Naive thymus-derived CD8-positive, alpha-beta T cell (primary cell): ENCODE measurements around the gene APPBP2. TPM values are rescaled to one million over a fixed set of nuclear protein-coding genes. Genes with fewer than 3 reads are reported as not detected.
A peak's percentile ranks its signal among the peaks of the same experiment; 100 is the strongest.
"Not testable (repeated sequence)": the region's sequence is repeated elsewhere in the genome, so short reads cannot be mapped to it uniquely, and the experiment has no call there.

Experiments
- ATAC-seq, 2 donors: fragments of 150-1000 bp; cut with Tn5 transposase in 1 of 2; sonication (Bioruptor Pico), chemical (Tn5 transposase) in 1 of 2; 1 replicate in 1 of 2; 2 replicates in 1 of 2; pipeline ENCODE4 v1.10.0; 2021; ENCODE audit warnings: mild to moderate bottlenecking in 2 of 2, moderate library complexity in 2 of 2
- POLR2A ChIA-PET: fragments of 350-600 bp; sonication (Branson Sonifier 250); formaldehyde crosslinking; loops from one replicate; lab custom pipeline; 2021; ENCODE audit warnings: antibody characterized with exemption; lab: Charles Lee
- DNase-seq, 10 donors: peaks; one replicate each; pipeline versions ENCODE4 v3.0.0 to v3.0.0-alpha.2; 2020 to 2022
- H3K27ac Mint-ChIP-seq, 10 donors: one replicate each; pipeline ENCODE4 v1.8.0; 2020 to 2022; ENCODE audit warnings: mild to moderate bottlenecking in 10 of 10, mixed read lengths in 10 of 10, moderate library complexity in 4 of 10, inconsistent platforms in 1 of 10
- H3K27me3 Mint-ChIP-seq, 5 donors: one replicate each; pipeline ENCODE4 v1.8.0; 2021 to 2022; ENCODE audit warnings: mixed read lengths in 5 of 5
- H3K36me3 Mint-ChIP-seq, 3 donors: one replicate each; pipeline ENCODE4 v1.8.0; 2020 to 2022; ENCODE audit warnings: mixed read lengths in 3 of 3, mild to moderate bottlenecking in 2 of 3, inconsistent platforms in 1 of 3
- H3K4me1 Mint-ChIP-seq, 4 donors: one replicate each; pipeline ENCODE4 v1.8.0; 2021 to 2022; ENCODE audit warnings: mixed read lengths in 4 of 4
- H3K4me3 Mint-ChIP-seq, 10 donors: one replicate each; pipeline ENCODE4 v1.8.0; 2020 to 2022; ENCODE audit warnings: mild to moderate bottlenecking in 10 of 10, mixed read lengths in 10 of 10, moderate library complexity in 6 of 10, inconsistent platforms in 1 of 10
- H3K9me3 Mint-ChIP-seq, 9 donors: one replicate each; pipeline ENCODE4 v1.8.0; 2020 to 2022; ENCODE audit warnings: mixed read lengths in 9 of 9, mild to moderate bottlenecking in 3 of 9, inconsistent platforms in 1 of 9, moderate library complexity in 1 of 9
- polyA plus RNA-seq, 3 donors: library from polyadenylated mRNA; unstranded; fragments of 300-500 nt; fragmentation: Illumina TruSeq; gene quantifications; one replicate each; pipeline ENCODE4 v1.2.3, GENCODE V29; 2021
- total RNA-seq, 8 experiments: library from RNA in 2 of 8; stranded (reverse) in 2 of 8; gene quantifications; one replicate each; pipeline ENCODE4 v1.2.3 and lab custom pipeline; 2021 to 2026

Gene APPBP2
- total and polyA plus RNA-seq, 5 experiments from 2014 or later = 22.8 to 53.1 (median 30.9) TPM

DNA sequence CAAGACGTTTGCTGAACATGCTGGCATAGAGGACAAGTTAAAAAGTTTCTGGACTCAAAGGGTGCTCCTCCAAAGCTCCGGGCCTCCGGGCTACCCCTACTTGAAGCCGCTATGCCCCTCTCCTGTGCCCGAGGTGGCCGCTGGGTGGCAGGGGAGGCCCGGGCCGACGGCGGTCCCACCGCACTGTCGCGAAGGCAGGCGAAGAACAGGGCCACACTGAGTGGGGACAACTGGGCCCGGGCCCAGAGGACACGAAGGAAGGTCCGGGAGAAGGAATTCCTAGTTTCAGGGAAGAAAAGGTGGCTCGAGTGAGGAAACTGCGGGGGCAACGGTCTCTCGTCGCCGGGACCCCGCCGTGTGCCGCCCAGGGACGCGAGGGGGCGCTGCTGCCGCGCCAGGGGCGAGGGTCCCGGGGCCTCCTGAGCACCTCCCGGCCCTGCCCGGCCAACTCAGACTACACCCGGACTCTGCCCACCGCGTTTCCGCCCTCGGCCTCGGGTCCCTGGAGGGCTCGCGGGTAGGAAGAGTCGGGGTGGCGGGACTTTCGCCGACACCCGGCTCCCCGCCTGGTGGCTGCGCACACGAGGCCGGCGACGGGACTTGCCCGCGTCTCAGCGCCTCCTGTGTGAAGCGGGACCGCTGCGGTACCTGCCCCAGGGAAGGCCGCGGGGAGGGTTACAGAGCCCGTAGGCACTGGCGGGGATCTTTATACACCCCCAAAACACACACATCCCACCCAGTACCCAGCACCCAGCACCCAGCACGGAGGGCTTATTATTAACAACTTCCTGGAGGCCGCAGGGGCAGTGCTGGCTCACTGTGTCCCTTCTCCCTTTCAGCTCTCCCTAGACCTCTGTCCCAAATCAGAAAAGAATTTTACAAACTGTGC, 104.5 kb downstream of the APPBP2 start:
- POLR2A ChIA-PET = no interaction called here
- Mint-ChIP-seq H3K4me3 (peak overlapping the region; percentile 74 to 90 (median 84)), H3K36me3 (no peaks in the 10 kb centered on the region), H3K27ac (peak overlapping the region; percentile 72 to 93 (median 86)), H3K27me3 (no peaks in the 10 kb centered on the region), H3K9me3 (no peaks in the 10 kb centered on the region), H3K4me1 (peaks cover 5 to 9% (median 7%) of the 10 kb centered on the region in 4 donors)
- DNase-seq (peak; percentile 47 to 83 (median 69)), ATAC-seq (peak; percentile 95)

DNA sequence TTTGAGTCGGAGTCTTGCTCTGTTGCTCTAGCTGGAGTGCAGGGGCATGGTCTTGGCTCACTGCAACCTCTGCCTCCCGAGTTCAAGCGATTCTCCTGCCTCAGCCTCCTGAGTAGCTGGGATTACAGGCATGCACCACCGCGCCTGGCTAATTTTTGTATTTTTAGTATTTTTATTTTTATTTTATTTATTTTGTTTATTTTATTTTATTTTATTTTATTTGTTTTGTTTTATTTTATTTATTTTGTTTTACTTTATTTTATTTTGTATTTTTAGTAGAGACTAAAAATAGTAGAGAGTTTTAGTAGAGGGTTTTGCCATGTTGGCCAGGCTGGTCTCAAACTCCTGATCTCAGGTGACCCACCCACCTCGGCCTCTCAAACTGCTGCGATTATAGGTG, 106.2 kb downstream of the APPBP2 start:
- H3K9me3 Mint-ChIP-seq, H3K4me1 Mint-ChIP-seq, ATAC-seq, H3K36me3 Mint-ChIP-seq, H3K27me3 Mint-ChIP-seq, H3K4me3 Mint-ChIP-seq, POLR2A ChIA-PET, DNase-seq, H3K27ac Mint-ChIP-seq: not testable (repeated sequence)

DNA sequence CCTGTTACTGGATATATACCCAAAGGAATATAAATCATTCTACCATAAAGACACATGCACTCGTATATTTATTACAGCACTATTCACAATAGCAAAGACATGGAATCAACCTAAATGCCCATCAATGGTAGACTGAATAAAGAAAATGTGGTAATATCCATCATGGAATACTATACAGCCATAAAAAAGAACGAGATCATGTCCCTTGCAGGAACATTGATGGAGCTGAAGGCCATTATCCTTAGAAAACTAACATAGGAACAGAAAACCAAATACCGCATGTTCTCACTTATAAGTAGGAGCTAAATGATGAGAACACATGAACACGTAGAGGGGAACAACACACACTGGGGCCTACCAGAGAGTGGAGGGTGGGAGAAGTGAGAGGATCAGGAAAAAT, 107.0 kb downstream of the APPBP2 start:
- ATAC-seq, H3K27me3 Mint-ChIP-seq, H3K27ac Mint-ChIP-seq, H3K9me3 Mint-ChIP-seq, H3K36me3 Mint-ChIP-seq, H3K4me1 Mint-ChIP-seq, DNase-seq: not testable (repeated sequence)
- H3K4me3 Mint-ChIP-seq = peak overlapping the region in 1 of 10 donors; percentile 13
- POLR2A ChIA-PET = interaction anchor here (1.0 kb wide), 1 partner anchor 27 kb away, joined by 3 read pairs; no protein-coding TSS in a partner anchor

- POLR2A ChIA-PET = no interaction called here
- no peak for ATAC-seq
- no peak for DNase-seq
- H3K27ac Mint-ChIP-seq = no peak overlapping the region
- H3K36me3 Mint-ChIP-seq = no peaks in the 10 kb centered on the region
- H3K4me3 Mint-ChIP-seq = no peak overlapping the region
- H3K4me1 Mint-ChIP-seq = peaks cover 5 to 7% (median 5%) of the 10 kb centered on the region in 4 donors
- H3K9me3 Mint-ChIP-seq = no peaks in the 10 kb centered on the region
- no peaks in the 10 kb centered on the region for H3K27me3 Mint-ChIP-seq
Measured at GRCh38 chr17:60416368-60416925, 109.6 kb downstream of the APPBP2 start.

GRCh38 chr17:60415146-60415545, 110.9 kb downstream of the APPBP2 start:
- peaks cover 0 to 2% (median under 1%) of the 10 kb centered on the region in 4 donors for H3K4me1 Mint-ChIP-seq

GRCh38 chr17:60412701-60413100, 113.3 kb downstream of the APPBP2 start:
- POLR2A ChIA-PET = no interaction called here
- Mint-ChIP-seq H3K36me3 (no peaks in the 10 kb centered on the region), H3K9me3 (no peaks in the 10 kb centered on the region), H3K27ac (peak overlapping the region in 1 of 10 donors; percentile 17), H3K4me3 (no peak overlapping the region), H3K4me1 (no peaks in the 10 kb centered on the region), H3K27me3 (peaks cover 0 to 4% (median 0%) of the 10 kb centered on the region in 5 donors)
- ATAC-seq (no peak), DNase-seq (no peak)

More at GRCh38 chr17:60415146-60415545, 110.9 kb downstream of the APPBP2 start:
- peaks cover 0 to 2% (median 0%) of the 10 kb centered on the region in 5 donors for H3K27me3 Mint-ChIP-seq
- no peak overlapping the region for H3K4me3 Mint-ChIP-seq
- H3K27ac Mint-ChIP-seq = no peak overlapping the region
- DNase-seq (no peak), ATAC-seq (no peak)
- no peaks in the 10 kb centered on the region for H3K9me3 Mint-ChIP-seq
- POLR2A ChIA-PET = no interaction called here
- no peaks in the 10 kb centered on the region for H3K36me3 Mint-ChIP-seq

- ATAC-seq (no peak), DNase-seq (no peak)
- no peaks in the 10 kb centered on the region for H3K4me1 Mint-ChIP-seq
- POLR2A ChIA-PET = no interaction called here
- no peaks in the 10 kb centered on the region for H3K36me3 Mint-ChIP-seq
- H3K9me3 Mint-ChIP-seq = no peaks in the 10 kb centered on the region
- H3K4me3 Mint-ChIP-seq = no peak overlapping the region
- H3K27ac Mint-ChIP-seq = no peak overlapping the region
- peaks cover 0 to 10% (median 0%) of the 10 kb centered on the region in 5 donors for H3K27me3 Mint-ChIP-seq
Measured at GRCh38 chr17:60410001-60410400, 116.0 kb downstream of the APPBP2 start.

DNA sequence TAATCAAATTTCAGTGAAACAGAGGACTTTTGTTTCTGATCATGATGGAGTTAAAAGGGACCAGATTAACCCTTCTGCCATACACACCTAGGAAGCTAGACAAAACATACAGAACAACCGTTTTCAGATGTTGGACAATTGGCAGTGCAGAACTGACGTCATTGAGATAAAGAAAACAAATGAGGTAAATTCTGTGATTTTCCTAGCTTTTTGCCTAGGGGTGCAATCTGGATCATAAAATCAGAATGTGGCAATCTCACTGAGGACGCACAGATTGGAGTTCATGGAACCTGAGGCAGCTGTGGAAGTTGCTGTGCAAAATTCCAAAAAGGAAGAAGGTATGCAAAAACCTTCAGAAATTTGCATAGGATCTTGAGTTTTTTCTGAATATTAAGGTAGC, 119.2 kb downstream of the APPBP2 start:
- ATAC-seq = no peak
- H3K36me3 Mint-ChIP-seq = no peaks in the 10 kb centered on the region

GRCh38 chr17:60403962-60404361, 122.1 kb downstream of the APPBP2 start:
- H3K4me3 Mint-ChIP-seq = no peak overlapping the region
- H3K4me1 Mint-ChIP-seq = peaks cover 0 to 7% (median 1%) of the 10 kb centered on the region in 4 donors
- POLR2A ChIA-PET = no interaction called here
- H3K9me3 Mint-ChIP-seq = no peaks in the 10 kb centered on the region
- no peak for DNase-seq
- H3K27ac Mint-ChIP-seq = peak overlapping the region in 1 of 10 donors; percentile 29
- ATAC-seq = no peak
- no peaks in the 10 kb centered on the region for H3K36me3 Mint-ChIP-seq
- peaks cover 0 to 10% (median 0%) of the 10 kb centered on the region in 5 donors for H3K27me3 Mint-ChIP-seq

More for the DNA sequence above, 119.2 kb downstream of the APPBP2 start:
- DNase-seq = no peak
- no peak overlapping the region for H3K4me3 Mint-ChIP-seq
- peaks cover 0 to 10% (median 0%) of the 10 kb centered on the region in 5 donors for H3K27me3 Mint-ChIP-seq
- no peaks in the 10 kb centered on the region for H3K4me1 Mint-ChIP-seq
- H3K9me3 Mint-ChIP-seq = no peaks in the 10 kb centered on the region
- POLR2A ChIA-PET = no interaction called here
- no peak overlapping the region for H3K27ac Mint-ChIP-seq

- no peaks in the 10 kb centered on the region for H3K9me3 Mint-ChIP-seq
- H3K4me3 Mint-ChIP-seq = no peak overlapping the region
- ATAC-seq (no peak), DNase-seq (no peak)
- H3K27ac Mint-ChIP-seq = peak overlapping the region in 1 of 10 donors; percentile 25
- H3K27me3 Mint-ChIP-seq = peaks cover 0 to 10% (median 0%) of the 10 kb centered on the region in 5 donors
- peaks cover 1 to 12% (median 5%) of the 10 kb centered on the region in 4 donors for H3K4me1 Mint-ChIP-seq
- POLR2A ChIA-PET = no interaction called here
- no peaks in the 10 kb centered on the region for H3K36me3 Mint-ChIP-seq
Measured at GRCh38 chr17:60403523-60403810, 122.6 kb downstream of the APPBP2 start.

DNA sequence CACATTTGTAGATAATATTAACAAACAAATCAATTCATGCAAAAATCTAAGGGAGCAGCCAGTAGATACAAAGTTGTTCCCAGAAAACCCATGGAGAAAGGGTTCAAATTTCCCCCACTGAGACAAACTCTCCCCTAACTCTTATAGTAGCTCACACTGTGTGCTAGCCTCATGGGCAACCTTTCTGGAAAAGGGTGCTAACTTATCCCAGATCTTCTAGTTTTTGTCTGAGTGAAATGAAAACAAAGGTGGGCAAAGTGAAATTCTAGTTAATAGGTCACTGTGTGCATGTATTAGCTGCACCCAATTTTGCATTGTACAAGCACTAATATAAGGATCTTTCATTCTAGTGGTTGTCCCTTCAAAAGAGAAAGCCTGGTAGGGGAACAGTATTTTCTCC, 124.2 kb downstream of the APPBP2 start:
- POLR2A ChIA-PET = interaction anchor here (0.8 kb wide), 1 partner anchor 9 kb away, joined by 3 read pairs; no protein-coding TSS in a partner anchor
- Mint-ChIP-seq H3K4me3 (no peak overlapping the region), H3K27me3 (peaks cover 0 to 5% (median 0%) of the 10 kb centered on the region in 5 donors), H3K27ac (no peak overlapping the region), H3K36me3 (no peaks in the 10 kb centered on the region), H3K4me1 (peaks cover 4 to 25% (median 14%) of the 10 kb centered on the region in 4 donors), H3K9me3 (no peaks in the 10 kb centered on the region)
- DNase-seq (no peak), ATAC-seq (no peak)

GRCh38 chr17:60398227-60398959, 127.6 kb downstream of the APPBP2 start:
- ATAC-seq (peak; percentile 67 to 86), DNase-seq (peak in 5 of 10 donors; percentile 1 to 25 (median 14))
- POLR2A ChIA-PET = interaction anchor here (1.2 kb wide), 1 partner anchor 8 kb away, joined by 5 read pairs; no protein-coding TSS in a partner anchor
- no peaks in the 10 kb centered on the region for H3K36me3 Mint-ChIP-seq
- H3K27ac Mint-ChIP-seq = peak overlapping the region; percentile 2 to 94 (median 84)
- H3K4me1 Mint-ChIP-seq = peaks cover 4 to 48% (median 15%) of the 10 kb centered on the region in 4 donors
- peak overlapping the region in 9 of 10 donors; percentile 5 to 64 (median 15) for H3K4me3 Mint-ChIP-seq
- H3K9me3 Mint-ChIP-seq = no peaks in the 10 kb centered on the region
- no peaks in the 10 kb centered on the region for H3K27me3 Mint-ChIP-seq
